ENCODE results near the gene PAPOLA. TPM values are rescaled to one million over a fixed set of nuclear protein-coding genes. Genes with fewer than 3 reads are reported as not detected.
A peak's percentile ranks its signal among the peaks of the same experiment; 100 is the strongest.

The PAPOLA gene
- total and polyA plus RNA-seq, 9 of the 15 experiments (the other 6 are each of a cell fraction or from before 2014, with no cell fraction given), result 51.1 to 199 (median 95.8) TPM

DNA sequence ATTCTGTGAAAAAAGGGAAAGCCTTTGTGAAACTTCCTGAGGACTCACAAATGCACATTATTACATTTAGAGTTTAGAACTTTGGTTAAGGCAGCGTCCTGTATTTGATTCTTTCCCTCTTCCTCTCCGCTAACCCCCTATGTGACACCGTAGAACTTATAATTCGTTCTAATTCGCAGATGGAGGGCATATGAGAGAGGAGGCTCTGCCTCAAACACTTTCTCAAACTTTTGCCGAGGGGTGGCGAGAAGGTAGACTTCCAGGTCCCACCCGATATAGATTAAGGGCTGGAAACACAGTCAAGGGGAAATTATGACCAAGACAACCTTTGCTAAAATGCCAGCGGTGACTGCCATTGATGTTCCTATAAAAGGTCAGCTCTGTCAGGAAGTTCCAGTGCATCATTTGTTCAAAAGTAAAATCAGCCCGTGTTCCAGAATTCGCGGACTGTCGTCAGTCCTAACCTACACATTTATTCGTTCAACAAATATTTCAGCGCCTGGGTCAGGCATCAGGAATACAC is 904 bp upstream of the PAPOLA start:
- DNase-seq (ENCODE audit: extremely low read depth in 1 of 4, low spot score in 3 of 4), result peak in 1 of 4 experiments; percentile 17

DNA sequence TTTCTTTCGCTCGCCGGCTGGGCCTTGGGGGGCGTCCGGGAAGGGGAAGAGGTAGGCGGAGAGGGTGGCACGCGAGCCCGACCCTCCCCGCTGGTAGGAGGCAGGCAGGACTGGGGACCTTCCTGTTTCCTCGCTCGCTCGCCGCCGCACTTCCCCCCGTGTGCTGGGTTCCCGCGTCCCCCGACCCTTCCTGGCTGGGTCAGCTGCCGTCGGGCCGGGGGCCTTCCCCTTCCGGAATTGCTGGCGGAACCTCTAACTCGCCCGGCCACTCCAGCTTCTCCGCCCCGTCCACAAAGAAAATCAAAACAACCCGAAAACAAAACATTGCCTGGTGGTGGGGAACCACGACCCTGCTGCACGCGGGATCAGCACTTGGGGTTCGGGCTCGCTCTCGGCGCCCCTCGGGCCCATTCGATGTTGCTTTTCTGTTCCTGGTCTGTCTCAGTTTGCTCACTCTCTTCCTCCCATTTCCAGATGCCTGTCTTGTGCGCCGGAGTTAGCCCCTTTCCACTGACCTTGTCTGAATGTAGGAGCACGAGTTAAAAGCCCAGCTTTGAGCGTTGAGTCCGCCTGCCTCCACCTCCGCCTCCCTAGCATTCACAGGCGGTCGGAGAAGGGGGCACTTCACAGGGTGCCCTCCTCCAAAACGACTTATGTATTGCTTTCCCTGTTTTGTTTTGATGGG is 581 bp downstream of the PAPOLA start:
- peak overlapping the region; percentile 71 for H2AFZ ChIP-seq (ENCODE audit: low read depth, low read length)
- in situ Hi-C loops (cut with MboI), result no loop called here
- CTCF ChIA-PET (ENCODE audit: low intra/inter-chr PET ratio), result no interaction called here
- 0 out of 2 replicates have a peak, but pooled peaks have one; percentile 27 for TF ChIP-seq GABPA (tag; conservative IDR thresholded peaks at IDR 0.05; ENCODE audit: low read depth)

More for the DNA sequence above, 904 bp upstream of the PAPOLA start:
- H3K4me2 ChIP-seq (ENCODE audit: insufficient read depth, low read length), result peak overlapping the region; percentile 91
- H3K9ac ChIP-seq (ENCODE audit: insufficient read depth in 1 of 2, low read depth in 2 of 2, low read length in 2 of 2), result peak overlapping the region; percentile 97 to 99
- ATAC-seq (no peak), FAIRE-seq (peak; percentile 80)
- intact Hi-C loops (cut with micrococcal nuclease), result no loop called here
- peaks cover 24% of the 10 kb centered on the region for H3K36me3 ChIP-seq (ENCODE audit: control insufficient read depth, insufficient read depth, low read length)
- peaks cover 55% of the 10 kb centered on the region for H3K79me2 ChIP-seq (ENCODE audit: control insufficient read depth, insufficient read depth, low read length)
- peak overlapping the region; percentile 95 for H2AFZ ChIP-seq (ENCODE audit: low read depth, low read length)
- POLR2A ChIA-PET, result interaction anchor here (0.8 kb wide), 1 partner anchor 75 kb away, joined by 3 read pairs; no protein-coding TSS in a partner anchor
- in situ Hi-C loops (cut with MboI), result no loop called here
- peaks cover 5 to 9% of the 10 kb centered on the region in 2 experiments; a peak in 4 of 5 replicates for H3K4me1 ChIP-seq (replicated peaks in 1 of 2; ENCODE audit: control insufficient read depth in 2 of 2, insufficient read depth in 2 of 2, low read length in 2 of 2)
- BruUV-seq (replicated peaks), result no TSS peak
- no peaks in the 10 kb centered on the region for H3K27me3 ChIP-seq (ENCODE audit: control insufficient read depth in 2 of 2, insufficient read depth in 2 of 2, low read length in 2 of 2)
- H3K4me3 ChIP-seq, result peak overlapping the region; percentile 96
- CTCF ChIA-PET (ENCODE audit: low intra/inter-chr PET ratio), result interaction anchor here (0.6 kb wide), 1 partner anchor 77 kb away, joined by 5 read pairs; no protein-coding TSS in a partner anchor
- no peaks in the 10 kb centered on the region for H3K9me3 ChIP-seq (replicated peaks; ENCODE audit: control insufficient read depth, insufficient read depth, low read depth, low read length)
- TF ChIP-seq LCOR (CRISPR knock-in tag; IDR thresholded peaks at IDR 0.05) (0 out of 2 replicates have a peak, but pooled peaks have one; percentile 13), TARDBP (IDR thresholded peaks at IDR 0.05) (no peak), ZC3H4 (CRISPR knock-in tag; IDR thresholded peaks at IDR 0.05; ENCODE audit: borderline replicate concordance) (0 out of 2 replicates have a peak, but pooled peaks have one; percentile 6), ZFP36 (IDR thresholded peaks at IDR 0.05; ENCODE audit: low read depth, low read length, partially characterized antibody) (no peak), ZNF24 (IDR thresholded peaks at IDR 0.05) (peak; percentile 70)
- WGBS (ENCODE audit: insufficient coverage, low coverage, missing lambda C conversion rate), result 0% methylated on average over 10 of the region's 15 CpGs
- H3K27ac ChIP-seq (ENCODE audit: extremely low read depth, low read depth, low read length), result peak overlapping the region; percentile 98
- H3K9me1 ChIP-seq (ENCODE audit: control insufficient read depth, insufficient read depth, low read length), result no peaks in the 10 kb centered on the region
- H4K20me1 ChIP-seq (replicated peaks; ENCODE audit: control insufficient read depth, insufficient read depth, low read length), result peaks cover 7% of the 10 kb centered on the region; the same call in 1 of the 2 replicates

More for the DNA sequence above, 581 bp downstream of the PAPOLA start:
- H3K9ac ChIP-seq (ENCODE audit: insufficient read depth in 1 of 2, low read depth in 2 of 2, low read length in 2 of 2), result peak overlapping the region; percentile 97 to 99
- H3K9me3 ChIP-seq (replicated peaks; ENCODE audit: control insufficient read depth, insufficient read depth, low read depth, low read length), result no peaks in the 10 kb centered on the region
- peaks cover 28% of the 10 kb centered on the region for H3K36me3 ChIP-seq (ENCODE audit: control insufficient read depth, insufficient read depth, low read length)
- peak overlapping the region; percentile 96 for H3K4me3 ChIP-seq
- WGBS (ENCODE audit: insufficient coverage, low coverage, missing lambda C conversion rate), result 0% methylated on average over 13 of the region's 47 CpGs
- no peaks in the 10 kb centered on the region for H3K9me1 ChIP-seq (ENCODE audit: control insufficient read depth, insufficient read depth, low read length)
- H4K20me1 ChIP-seq (replicated peaks; ENCODE audit: control insufficient read depth, insufficient read depth, low read length), result peaks cover 7% of the 10 kb centered on the region; the same call in 1 of the 2 replicates
- FAIRE-seq (no peak), ATAC-seq (peak; percentile 64), DNase-seq (ENCODE audit: extremely low read depth in 1 of 4, low spot score in 3 of 4) (peak; percentile 57 to 74 (median 64))
- POLR2A ChIA-PET, result interaction anchor here (0.7 to 1.0 kb wide), 4 partner anchors 9 to 78 kb away, joined by 3 to 4 read pairs (median 4); no protein-coding TSS in a partner anchor
- peaks cover 5 to 10% of the 10 kb centered on the region in 2 experiments; a peak in 4 of 5 replicates for H3K4me1 ChIP-seq (replicated peaks in 1 of 2; ENCODE audit: control insufficient read depth in 2 of 2, insufficient read depth in 2 of 2, low read length in 2 of 2)
- H3K79me2 ChIP-seq (ENCODE audit: control insufficient read depth, insufficient read depth, low read length), result peaks cover 69% of the 10 kb centered on the region
- peak overlapping the region; percentile 91 for H3K4me2 ChIP-seq (ENCODE audit: insufficient read depth, low read length)
- BruUV-seq (replicated peaks), result no TSS peak
- intact Hi-C loops (cut with micrococcal nuclease), result no loop called here
- H3K27ac ChIP-seq (ENCODE audit: extremely low read depth, low read depth, low read length), result peak overlapping the region; percentile 98
- no peaks in the 10 kb centered on the region for H3K27me3 ChIP-seq (ENCODE audit: control insufficient read depth in 2 of 2, insufficient read depth in 2 of 2, low read length in 2 of 2)

Measured in K562 (cell line).